Psoas muscle (tissue), 8 donors: ENCODE data around the gene GSX2. TPM values are rescaled to one million over a fixed set of nuclear protein-coding genes. Genes with fewer than 3 reads are reported as not detected.

Source experiments
- ATAC-seq, 4 donors: fragments of 200-7000 bp; cut with Tn5 transposase; one replicate each; pipeline ENCODE4 v1.9.1; 2020; ENCODE audit warnings: moderate library complexity in 3 of 4, mild to moderate bottlenecking in 2 of 4
- DNase-seq, 2 donors: peaks; one replicate each; pipeline ENCODE4 v3.0.0-alpha.2; 2020
- H3K27ac ChIP-seq: fragments of 200-600 bp; one replicate; pipeline ENCODE4 v1.8.0; 2022
- H3K27me3 ChIP-seq, 3 donors: fragments of 200-600 bp in 1 of 3; one replicate each; pipeline versions ENCODE4 v1.6.1 to v1.8.0; 2013 to 2022; ENCODE audit warnings: low read length in 2 of 3, mild to moderate bottlenecking in 2 of 3, moderate library complexity in 1 of 3; ENCODE audit not compliant: insufficient read depth in 3 of 3
- H3K36me3 ChIP-seq, 2 donors: fragments of 200-600 bp in 1 of 2; one replicate each; pipeline versions ENCODE4 v1.6.1 to v1.8.0; 2013 to 2022; ENCODE audit warnings: low read depth in 1 of 2, mild to moderate bottlenecking in 1 of 2, moderate library complexity in 1 of 2; ENCODE audit not compliant: insufficient read depth in 1 of 2
- H3K4me1 ChIP-seq: fragments of 200-600 bp; one replicate; pipeline ENCODE4 v1.8.0; 2022
- H3K4me3 ChIP-seq: fragments of 200-600 bp; one replicate; pipeline ENCODE4 v1.8.0; 2022; ENCODE audit warnings: mild to moderate bottlenecking
- H3K9me3 ChIP-seq: fragments of 200-600 bp; one replicate; pipeline ENCODE4 v1.8.0; 2022
- WGBS, 3 donors: extraction: QIAGEN DNeasy Blood & Tissue Kit; methylation state at CpG; one replicate each; pipeline versions ENCODE4 v1.1.6 to v1.1.7; 2013; 5-methylcytosine and 5-hydroxymethylcytosine counted together
- intact Hi-C, 2 donors: fragments of 100-400 bp; cut with DNase I; formaldehyde crosslinking; loops; one replicate each; pipeline versions ENCODE4 v1.11.0 to v1.14.2; 2022
- polyA plus RNA-seq, 3 donors: library from polyadenylated mRNA; stranded (reverse); fragments of 200-250 nt; gene quantifications; one replicate each; pipeline ENCODE4 v1.2.3, GENCODE V29; 2013
- total RNA-seq, 4 donors: library from RNA; stranded (reverse); fragmentation: NEBNext Ultra II Directional in 2 of 4; extraction: Animal tissue kit (Norgen Biotek cat#: 25700) in 2 of 4; gene quantifications; one replicate each; pipeline versions ENCODE4 v1.2.1 to v1.2.4, GENCODE V29; 2021 to 2023
- TF ChIP-seq, protein P1 (sequence below): fragments of 200-600 bp; IDR thresholded peaks from one replicate; pipeline ENCODE4 v1.8.0; 2022; ENCODE audit warnings: antibody characterized with exemption
- donor health status: healthy with polysubstance abuse.
- donor health status: DM: no; HTN: no; CAD: no; lungs with moderate emphysema.
- donor health status: Bipolar disorder and iron deficiency.
- donor health status: healthy.
- donor health status: DM: yes; HTN: yes; CAD: no.
- donor health status: DM: no; HTN: no; CAD: no.
- donor health status: DM: no; HTN: no; CAD: no.
- donor health status: DM: yes; HTN: yes; CAD: no.

The GSX2 gene
- total and polyA plus RNA-seq, 7 donors: not detected

DNA sequence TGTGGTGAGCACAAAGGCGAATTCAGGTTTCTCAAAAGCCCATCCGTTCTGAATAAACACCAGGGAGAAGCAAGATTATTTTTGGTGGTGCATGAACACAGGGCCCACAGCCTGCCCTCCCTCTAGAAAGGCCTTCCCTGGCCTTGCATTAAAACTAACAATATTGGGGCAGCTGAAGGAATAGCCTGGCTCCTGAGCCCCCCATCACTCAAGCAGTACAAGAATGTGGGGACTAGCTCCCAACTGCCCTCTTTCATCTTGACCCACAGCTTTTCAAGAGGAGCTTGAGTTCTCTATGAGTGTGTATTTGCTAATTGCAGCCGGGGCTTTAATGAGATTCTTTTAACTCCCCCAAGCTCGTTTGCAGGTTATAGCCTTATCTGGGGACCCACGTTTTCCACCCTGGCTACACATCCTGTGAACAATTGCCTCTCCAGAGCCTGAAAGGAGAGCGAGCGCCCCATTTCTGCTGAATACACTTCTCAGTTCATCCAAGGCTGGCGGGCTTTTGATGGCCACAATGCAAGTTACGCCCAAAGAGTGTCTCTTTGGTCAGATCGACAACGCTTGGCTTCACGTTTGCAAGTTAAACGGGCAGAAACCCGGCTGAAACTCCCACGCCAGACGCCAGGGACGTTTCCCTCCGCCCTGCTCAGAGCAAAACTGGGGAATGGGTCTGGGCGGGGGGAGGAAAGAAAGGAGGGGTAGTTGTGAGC, 4.7 kb upstream of the GSX2 start:
- intact Hi-C loops: no loop called here
- WGBS, 3 donors: 41 to 51% (median 51%) methylated on average over 19 of the region's 19 CpGs

DNA sequence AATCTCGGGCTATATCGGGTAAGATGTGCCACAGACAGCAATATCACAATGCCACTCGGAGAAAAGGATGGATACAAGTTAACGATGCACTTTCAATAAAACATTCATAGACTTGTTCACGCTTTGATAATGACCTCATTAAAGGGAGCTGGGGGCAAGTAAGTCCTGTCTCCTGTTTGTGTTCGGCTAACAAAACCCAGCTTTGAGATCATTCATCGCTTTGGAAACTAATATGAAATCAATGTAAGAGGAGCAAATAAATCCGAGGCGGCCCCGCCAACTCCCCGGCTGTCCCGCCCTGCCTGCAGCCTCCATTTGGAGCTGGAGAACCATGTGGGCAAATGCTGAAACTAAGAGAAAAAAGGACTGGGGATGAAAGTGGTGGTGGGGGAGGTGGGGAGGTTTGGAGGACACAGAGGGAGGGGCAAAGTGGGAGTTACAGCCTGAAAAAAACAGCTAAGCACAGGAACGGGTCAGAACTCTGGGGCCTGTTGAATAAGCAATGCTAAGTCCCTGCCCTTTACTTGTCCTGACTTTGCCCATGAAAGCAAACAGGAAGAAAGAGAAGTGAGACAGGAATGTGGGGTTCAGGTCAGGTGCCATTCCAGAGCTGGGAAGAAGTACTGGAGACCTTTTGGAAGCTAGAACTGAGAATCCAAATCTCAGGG, 3.5 kb upstream of the GSX2 start:
- no peak overlapping the region for H3K27ac ChIP-seq
- DNase-seq: no peak
- TF ChIP-seq, protein P1, sequence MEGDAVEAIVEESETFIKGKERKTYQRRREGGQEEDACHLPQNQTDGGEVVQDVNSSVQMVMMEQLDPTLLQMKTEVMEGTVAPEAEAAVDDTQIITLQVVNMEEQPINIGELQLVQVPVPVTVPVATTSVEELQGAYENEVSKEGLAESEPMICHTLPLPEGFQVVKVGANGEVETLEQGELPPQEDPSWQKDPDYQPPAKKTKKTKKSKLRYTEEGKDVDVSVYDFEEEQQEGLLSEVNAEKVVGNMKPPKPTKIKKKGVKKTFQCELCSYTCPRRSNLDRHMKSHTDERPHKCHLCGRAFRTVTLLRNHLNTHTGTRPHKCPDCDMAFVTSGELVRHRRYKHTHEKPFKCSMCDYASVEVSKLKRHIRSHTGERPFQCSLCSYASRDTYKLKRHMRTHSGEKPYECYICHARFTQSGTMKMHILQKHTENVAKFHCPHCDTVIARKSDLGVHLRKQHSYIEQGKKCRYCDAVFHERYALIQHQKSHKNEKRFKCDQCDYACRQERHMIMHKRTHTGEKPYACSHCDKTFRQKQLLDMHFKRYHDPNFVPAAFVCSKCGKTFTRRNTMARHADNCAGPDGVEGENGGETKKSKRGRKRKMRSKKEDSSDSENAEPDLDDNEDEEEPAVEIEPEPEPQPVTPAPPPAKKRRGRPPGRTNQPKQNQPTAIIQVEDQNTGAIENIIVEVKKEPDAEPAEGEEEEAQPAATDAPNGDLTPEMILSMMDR: no peak
- no peaks in the 10 kb centered on the region for H3K36me3 ChIP-seq
- H3K27me3 ChIP-seq: peaks cover 0 to 94% (median 24%) of the 10 kb centered on the region in 3 donors
- H3K9me3 ChIP-seq: no peaks in the 10 kb centered on the region
- 29 to 52% (median 48%) methylated on average over 13 of the region's 13 CpGs for WGBS, 3 donors
- intact Hi-C loops: no loop called here
- H3K4me3 ChIP-seq: no peak overlapping the region
- no peak for ATAC-seq
- peaks cover 11% of the 10 kb centered on the region for H3K4me1 ChIP-seq

More for the DNA sequence above, 4.7 kb upstream of the GSX2 start:
- Histone ChIP-seq H3K27me3 (peaks cover 0 to 88% (median 18%) of the 10 kb centered on the region in 3 donors), H3K4me3 (no peak overlapping the region), H3K9me3 (no peaks in the 10 kb centered on the region), H3K4me1 (peaks cover 5% of the 10 kb centered on the region), H3K27ac (no peak overlapping the region), H3K36me3 (no peaks in the 10 kb centered on the region)
- ATAC-seq (no peak), DNase-seq (no peak)
- TF ChIP-seq, protein P1: no peak

DNA sequence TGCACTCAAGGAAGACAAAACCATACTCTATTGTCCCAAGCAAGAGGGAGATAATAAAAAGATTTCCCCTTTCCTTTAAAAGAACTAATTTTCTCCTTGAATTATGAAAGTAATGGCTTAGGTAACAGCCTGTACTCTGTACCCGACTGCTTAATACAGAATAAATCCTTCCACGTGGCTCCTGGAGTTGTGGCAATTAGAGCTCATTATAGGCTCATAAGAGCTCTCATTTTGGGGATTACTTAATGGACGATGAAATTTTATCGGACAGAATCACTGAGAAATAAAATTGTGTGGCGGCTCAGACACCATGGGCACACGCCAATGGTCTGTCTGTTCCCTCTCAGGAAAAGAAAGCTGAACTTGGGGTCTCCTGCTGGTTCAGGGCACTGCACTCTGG, 2.8 kb upstream of the GSX2 start:
- no peaks in the 10 kb centered on the region for H3K36me3 ChIP-seq
- H3K9me3 ChIP-seq: no peaks in the 10 kb centered on the region
- ATAC-seq: no peak
- WGBS, 3 donors: 46 to 72% (median 60%) methylated on average over 6 of the region's 6 CpGs
- intact Hi-C loops: no loop called here
- TF ChIP-seq, protein P1: no peak
- no peak overlapping the region for H3K27ac ChIP-seq
- peaks cover 6% of the 10 kb centered on the region for H3K4me1 ChIP-seq
- DNase-seq: no peak
- no peak overlapping the region for H3K4me3 ChIP-seq
- peaks cover 0 to 96% (median 29%) of the 10 kb centered on the region in 3 donors for H3K27me3 ChIP-seq

DNA sequence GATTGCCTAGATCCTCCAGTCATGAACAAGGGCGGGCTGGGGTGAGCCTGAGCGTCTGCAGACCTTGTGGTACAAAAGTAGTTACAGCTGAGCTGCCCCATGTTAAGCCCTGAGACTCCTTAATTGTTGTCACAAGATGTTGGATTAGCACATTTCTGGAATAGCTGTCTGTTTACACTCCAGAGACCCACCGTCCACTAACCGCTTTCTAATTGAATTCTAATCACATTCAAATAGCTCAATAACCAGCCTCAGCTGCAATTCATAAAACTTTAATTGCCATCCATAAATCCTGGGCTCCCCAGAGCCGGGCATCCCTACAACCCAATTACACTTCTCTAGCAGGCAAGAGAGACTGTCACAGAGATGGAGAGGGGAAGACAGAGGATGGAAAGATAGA, 1.6 kb upstream of the GSX2 start:
- peaks cover 6% of the 10 kb centered on the region for H3K4me1 ChIP-seq
- H3K9me3 ChIP-seq: no peaks in the 10 kb centered on the region
- ATAC-seq: no peak
- no peaks in the 10 kb centered on the region for H3K36me3 ChIP-seq
- DNase-seq: no peak
- H3K4me3 ChIP-seq: no peak overlapping the region
- intact Hi-C loops: no loop called here
- peaks cover 0 to 97% (median 30%) of the 10 kb centered on the region in 3 donors for H3K27me3 ChIP-seq
- no peak overlapping the region for H3K27ac ChIP-seq
- WGBS, 3 donors: 11 to 41% (median 28%) methylated on average over 5 of the region's 5 CpGs
- TF ChIP-seq, protein P1: no peak
